Measurements from ENCODE around the gene CACNA1G.

Gene CACNA1G

GRCh38 chr17:50560185-50560824, at the start of gene CACNA1G:
Gene CACNA1G (plus strand): TSS chr17:50560715. CDS start chr17:50561460, 745 bp downstream.
- Histone ChIP-seq H3K9ac (ENCODE audit: low read length) (no peak within 1 kb of the TSS), H3K4me1 (ENCODE audit: control insufficient read depth, insufficient read depth, low read length) (peaks cover 37% of the 10 kb centered on the region), H3K4me3 (ENCODE audit: low read depth, low read length) (peak within 1 kb of the TSS; percentile 75), H3K27ac (ENCODE audit: low read depth, low read length) (no peak within 1 kb of the TSS), H3K9me3 (ENCODE audit: control insufficient read depth, insufficient read depth, low read depth, low read length) (no peaks in the 10 kb centered on the region), H3K27me3 (ENCODE audit: control insufficient read depth, insufficient read depth, low read length) (peaks cover 77% of the 10 kb centered on the region), H3K36me3 (ENCODE audit: control insufficient read depth, insufficient read depth, low read length) (no peaks in the 10 kb centered on the region)

- Histone ChIP-seq H3K4me3 (ENCODE audit: low read depth, low read length) (no peak overlapping the region), H3K27me3 (ENCODE audit: control insufficient read depth, insufficient read depth, low read length) (0 out of 2 replicates have a peak, but pooled peaks cover 3% of the 10 kb centered on the region)
These were observed 49.5 kb upstream of the CACNA1G start for GRCh38 chr17:50511058-50511457.

GRCh38 chr17:50513495-50513894, 47.0 kb upstream of the CACNA1G start:
- Histone ChIP-seq H3K9me3 (ENCODE audit: control insufficient read depth, insufficient read depth, low read depth, low read length) (no peaks in the 10 kb centered on the region), H3K4me3 (ENCODE audit: low read depth, low read length) (no peak overlapping the region), H3K36me3 (ENCODE audit: control insufficient read depth, insufficient read depth, low read length) (no peaks in the 10 kb centered on the region), H3K27ac (ENCODE audit: low read depth, low read length) (no peak overlapping the region), H3K9ac (ENCODE audit: low read length) (no peak overlapping the region), H3K27me3 (ENCODE audit: control insufficient read depth, insufficient read depth, low read length) (0 out of 2 replicates have a peak, but pooled peaks cover 3% of the 10 kb centered on the region), H3K4me1 (ENCODE audit: control insufficient read depth, insufficient read depth, low read length) (peaks cover 17% of the 10 kb centered on the region)

More at GRCh38 chr17:50511058-50511457, 49.5 kb upstream of the CACNA1G start:
- H3K4me1 ChIP-seq (ENCODE audit: control insufficient read depth, insufficient read depth, low read length) = peaks cover 17% of the 10 kb centered on the region
- H3K27ac ChIP-seq (ENCODE audit: low read depth, low read length) = no peak overlapping the region
- no peaks in the 10 kb centered on the region for H3K9me3 ChIP-seq (ENCODE audit: control insufficient read depth, insufficient read depth, low read depth, low read length)
- no peaks in the 10 kb centered on the region for H3K36me3 ChIP-seq (ENCODE audit: control insufficient read depth, insufficient read depth, low read length)
- H3K9ac ChIP-seq (ENCODE audit: low read length) = no peak overlapping the region

- Histone ChIP-seq H3K4me1 (ENCODE audit: control insufficient read depth, insufficient read depth, low read length) (peaks cover 14% of the 10 kb centered on the region; the same call in 1 of the 2 replicates), H3K9ac (ENCODE audit: low read length) (no peak overlapping the region), H3K4me3 (ENCODE audit: low read depth, low read length) (no peak overlapping the region), H3K27me3 (ENCODE audit: control insufficient read depth, insufficient read depth, low read length) (no peaks in the 10 kb centered on the region), H3K9me3 (ENCODE audit: control insufficient read depth, insufficient read depth, low read depth, low read length) (no peaks in the 10 kb centered on the region), H3K36me3 (ENCODE audit: control insufficient read depth, insufficient read depth, low read length) (no peaks in the 10 kb centered on the region), H3K27ac (ENCODE audit: low read depth, low read length) (no peak overlapping the region)
These were observed 46.1 kb upstream of the CACNA1G start for GRCh38 chr17:50514388-50514787.

- Histone ChIP-seq H3K9ac (ENCODE audit: low read length) (no peak overlapping the region), H3K27me3 (ENCODE audit: control insufficient read depth, insufficient read depth, low read length) (no peaks in the 10 kb centered on the region), H3K9me3 (ENCODE audit: control insufficient read depth, insufficient read depth, low read depth, low read length) (no peaks in the 10 kb centered on the region), H3K27ac (ENCODE audit: low read depth, low read length) (no peak overlapping the region), H3K4me1 (ENCODE audit: control insufficient read depth, insufficient read depth, low read length) (peaks cover 14% of the 10 kb centered on the region; the same call in 1 of the 2 replicates), H3K4me3 (ENCODE audit: low read depth, low read length) (no peak overlapping the region), H3K36me3 (ENCODE audit: control insufficient read depth, insufficient read depth, low read length) (no peaks in the 10 kb centered on the region)
These were observed 45.4 kb upstream of the CACNA1G start for GRCh38 chr17:50514936-50515702.

GRCh38 chr17:50517011-50517410, 43.5 kb upstream of the CACNA1G start:
- Histone ChIP-seq H3K36me3 (ENCODE audit: control insufficient read depth, insufficient read depth, low read length) (no peaks in the 10 kb centered on the region), H3K27ac (ENCODE audit: low read depth, low read length) (no peak overlapping the region), H3K9ac (ENCODE audit: low read length) (no peak overlapping the region), H3K4me3 (ENCODE audit: low read depth, low read length) (no peak overlapping the region), H3K4me1 (ENCODE audit: control insufficient read depth, insufficient read depth, low read length) (peaks cover 11% of the 10 kb centered on the region; the same call in 1 of the 2 replicates), H3K9me3 (ENCODE audit: control insufficient read depth, insufficient read depth, low read depth, low read length) (no peaks in the 10 kb centered on the region), H3K27me3 (ENCODE audit: control insufficient read depth, insufficient read depth, low read length) (no peaks in the 10 kb centered on the region)

GRCh38 chr17:50517504-50518383, 42.8 kb upstream of the CACNA1G start:
- Histone ChIP-seq H3K9me3 (ENCODE audit: control insufficient read depth, insufficient read depth, low read depth, low read length) (no peaks in the 10 kb centered on the region), H3K4me3 (ENCODE audit: low read depth, low read length) (no peak overlapping the region), H3K36me3 (ENCODE audit: control insufficient read depth, insufficient read depth, low read length) (no peaks in the 10 kb centered on the region), H3K4me1 (ENCODE audit: control insufficient read depth, insufficient read depth, low read length) (peaks cover 11% of the 10 kb centered on the region), H3K27ac (ENCODE audit: low read depth, low read length) (no peak overlapping the region), H3K27me3 (ENCODE audit: control insufficient read depth, insufficient read depth, low read length) (no peaks in the 10 kb centered on the region), H3K9ac (ENCODE audit: low read length) (no peak overlapping the region)

GRCh38 chr17:50518384-50519023, 42.0 kb upstream of the CACNA1G start:
- Histone ChIP-seq H3K4me3 (ENCODE audit: low read depth, low read length) (no peak overlapping the region), H3K4me1 (ENCODE audit: control insufficient read depth, insufficient read depth, low read length) (peaks cover 11% of the 10 kb centered on the region), H3K36me3 (ENCODE audit: control insufficient read depth, insufficient read depth, low read length) (no peaks in the 10 kb centered on the region), H3K27ac (ENCODE audit: low read depth, low read length) (no peak overlapping the region), H3K27me3 (ENCODE audit: control insufficient read depth, insufficient read depth, low read length) (no peaks in the 10 kb centered on the region), H3K9me3 (ENCODE audit: control insufficient read depth, insufficient read depth, low read depth, low read length) (no peaks in the 10 kb centered on the region), H3K9ac (ENCODE audit: low read length) (no peak overlapping the region)

GRCh38 chr17:50519141-50519834, 41.2 kb upstream of the CACNA1G start:
- no peak overlapping the region for H3K9ac ChIP-seq (ENCODE audit: low read length)
- H3K36me3 ChIP-seq (ENCODE audit: control insufficient read depth, insufficient read depth, low read length) = no peaks in the 10 kb centered on the region
- no peaks in the 10 kb centered on the region for H3K9me3 ChIP-seq (ENCODE audit: control insufficient read depth, insufficient read depth, low read depth, low read length)
- H3K27me3 ChIP-seq (ENCODE audit: control insufficient read depth, insufficient read depth, low read length) = no peaks in the 10 kb centered on the region
- H3K4me3 ChIP-seq (ENCODE audit: low read depth, low read length) = no peak overlapping the region
- H3K27ac ChIP-seq (ENCODE audit: low read depth, low read length) = no peak overlapping the region
- H3K4me1 ChIP-seq (ENCODE audit: control insufficient read depth, insufficient read depth, low read length) = peaks cover 11% of the 10 kb centered on the region

GRCh38 chr17:50520483-50520882, 40.0 kb upstream of the CACNA1G start:
- peaks cover 6% of the 10 kb centered on the region; the same call in 1 of the 2 replicates for H3K4me1 ChIP-seq (ENCODE audit: control insufficient read depth, insufficient read depth, low read length)
- no peaks in the 10 kb centered on the region for H3K27me3 ChIP-seq (ENCODE audit: control insufficient read depth, insufficient read depth, low read length)
- no peak overlapping the region for H3K9ac ChIP-seq (ENCODE audit: low read length)
- no peak overlapping the region for H3K27ac ChIP-seq (ENCODE audit: low read depth, low read length)
- no peak overlapping the region for H3K4me3 ChIP-seq (ENCODE audit: low read depth, low read length)
- H3K9me3 ChIP-seq (ENCODE audit: control insufficient read depth, insufficient read depth, low read depth, low read length) = no peaks in the 10 kb centered on the region
- no peaks in the 10 kb centered on the region for H3K36me3 ChIP-seq (ENCODE audit: control insufficient read depth, insufficient read depth, low read length)

Measured in HUES6 (cell line).